NCI-H345 (cell line): ENCODE measurements around the gene GREM1.

Experiments used
- DNase-seq: peaks from one replicate; lab custom pipeline; 2025; lab: John Stamatoyannopoulos, UW

Gene GREM1

GRCh38 chr15:32781781-32782180, 64.0 kb downstream of the GREM1 start:
- no peak for DNase-seq

- DNase-seq, result no peak
These were observed 66.8 kb downstream of the GREM1 start for GRCh38 chr15:32784581-32784980.

GRCh38 chr15:32786906-32787305, 69.1 kb downstream of the GREM1 start:
- no peak for DNase-seq

GRCh38 chr15:32787949-32788348, 70.1 kb downstream of the GREM1 start:
- no peak for DNase-seq

GRCh38 chr15:32790352-32790999, 72.7 kb downstream of the GREM1 start:
- DNase-seq, result no peak

- DNase-seq, result no peak
These were observed 74.6 kb downstream of the GREM1 start for GRCh38 chr15:32792436-32792835.
